Lower lobe of right lung (tissue), 2 donors: ENCODE data around the gene SPZ1. TPM values are rescaled to one million over a fixed set of nuclear protein-coding genes. Genes with fewer than 3 reads are reported as not detected.
"Not testable (repeated sequence)": the region's sequence is repeated elsewhere in the genome, so short reads cannot be mapped to it uniquely, and the experiment has no call there.

Experiments
- ATAC-seq, 2 donors: fragments of 200-7000 bp; cut with Tn5 transposase; one replicate each; pipeline ENCODE4 v1.9.1; 2020 to 2022; ENCODE audit warnings: mild to moderate bottlenecking in 2 of 2, moderate library complexity in 2 of 2
- DNase-seq: peaks from one replicate; pipeline ENCODE4 v3.0.0-alpha.2; 2020
- H3K27ac ChIP-seq: fragments of 200-600 bp; one replicate; pipeline ENCODE4 v1.8.0; 2022
- H3K27me3 ChIP-seq: fragments of 200-600 bp; one replicate; pipeline ENCODE4 v1.8.0; 2022; ENCODE audit warnings: low read depth
- H3K36me3 ChIP-seq: fragments of 200-600 bp; one replicate; pipeline ENCODE4 v1.8.0; 2022; ENCODE audit warnings: mild to moderate bottlenecking
- H3K4me1 ChIP-seq: fragments of 200-600 bp; one replicate; pipeline ENCODE4 v1.8.0; 2022
- H3K4me3 ChIP-seq: fragments of 200-600 bp; one replicate; pipeline ENCODE4 v1.8.0; 2022; ENCODE audit warnings: mild to moderate bottlenecking
- H3K9me3 ChIP-seq: fragments of 200-600 bp; one replicate; pipeline ENCODE4 v1.8.0; 2022
- CTCF ChIP-seq: fragments of 200-600 bp; IDR thresholded peaks from one replicate; pipeline ENCODE4 v1.8.0; 2022; ENCODE audit warnings: antibody characterized with exemption, mild to moderate bottlenecking
- intact Hi-C: fragments of 100-400 bp; cut with DNase I; formaldehyde crosslinking; loops from one replicate; pipeline ENCODE4 v1.11.0; 2022
- total RNA-seq: library from RNA; stranded (reverse); fragmentation: NEBNext Ultra II Directional; extraction: Animal tissue kit (Norgen Biotek cat#: 25700); gene quantifications from one replicate; pipeline ENCODE4 v1.2.1, GENCODE V29; 2021
- donor health status: DM: no; HTN: yes; CAD: no; lungs with severe emphysema.

Gene SPZ1
- total RNA-seq, 1 donor from 2014 or later: not detected

DNA sequence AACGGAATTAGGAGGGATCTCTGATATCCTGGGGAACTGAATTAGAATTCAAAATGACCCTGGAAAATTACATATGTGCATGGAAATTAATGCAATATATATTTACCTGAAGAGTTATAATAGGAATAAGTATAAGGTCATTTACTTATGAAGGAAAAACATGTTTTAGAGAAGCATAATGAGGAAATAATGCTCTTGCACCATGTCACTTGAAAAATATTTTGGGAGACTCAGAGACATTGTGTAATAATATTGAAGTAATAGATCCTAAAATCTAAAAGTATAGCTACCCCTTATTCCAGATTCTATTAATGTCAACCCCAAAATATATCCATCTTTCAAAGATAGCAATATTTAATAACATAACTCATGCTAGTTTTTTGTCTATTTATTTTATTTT is 28.4 kb downstream of the SPZ1 start:
- Histone ChIP-seq H3K36me3 (no peaks in the 10 kb centered on the region), H3K27me3 (no peaks in the 10 kb centered on the region)
- intact Hi-C loops: no loop called here

GRCh38 chr5:80351019-80351418 is 31.2 kb downstream of the SPZ1 start:
- H3K27ac ChIP-seq, H3K36me3 ChIP-seq, H3K27me3 ChIP-seq, H3K9me3 ChIP-seq, ATAC-seq, H3K4me3 ChIP-seq, intact Hi-C loops, H3K4me1 ChIP-seq, DNase-seq: not testable (repeated sequence)

More for the DNA sequence above, 28.4 kb downstream of the SPZ1 start:
- DNase-seq: no peak
- H3K4me1 ChIP-seq: no peaks in the 10 kb centered on the region
- ATAC-seq: no peak
- H3K27ac ChIP-seq: no peak overlapping the region
- no peak for TF ChIP-seq CTCF
- H3K4me3 ChIP-seq: no peak overlapping the region
- no peaks in the 10 kb centered on the region for H3K9me3 ChIP-seq

GRCh38 chr5:80355686-80356085 is 35.9 kb downstream of the SPZ1 start:
- Histone ChIP-seq H3K4me1 (no peaks in the 10 kb centered on the region), H3K27me3 (no peaks in the 10 kb centered on the region), H3K36me3 (no peaks in the 10 kb centered on the region), H3K9me3 (no peaks in the 10 kb centered on the region), H3K4me3 (no peak overlapping the region), H3K27ac (no peak overlapping the region)
- no peak for DNase-seq
- TF ChIP-seq CTCF: no peak
- ATAC-seq: no peak
- intact Hi-C loops: no loop called here

GRCh38 chr5:80357671-80358070 is 37.9 kb downstream of the SPZ1 start:
- ATAC-seq: no peak
- no peak overlapping the region for H3K27ac ChIP-seq
- intact Hi-C loops: no loop called here
- H3K4me1 ChIP-seq: no peaks in the 10 kb centered on the region
- no peak for TF ChIP-seq CTCF
- no peak overlapping the region for H3K4me3 ChIP-seq
- no peaks in the 10 kb centered on the region for H3K9me3 ChIP-seq
- H3K36me3 ChIP-seq: no peaks in the 10 kb centered on the region
- no peaks in the 10 kb centered on the region for H3K27me3 ChIP-seq
- no peak for DNase-seq

DNA sequence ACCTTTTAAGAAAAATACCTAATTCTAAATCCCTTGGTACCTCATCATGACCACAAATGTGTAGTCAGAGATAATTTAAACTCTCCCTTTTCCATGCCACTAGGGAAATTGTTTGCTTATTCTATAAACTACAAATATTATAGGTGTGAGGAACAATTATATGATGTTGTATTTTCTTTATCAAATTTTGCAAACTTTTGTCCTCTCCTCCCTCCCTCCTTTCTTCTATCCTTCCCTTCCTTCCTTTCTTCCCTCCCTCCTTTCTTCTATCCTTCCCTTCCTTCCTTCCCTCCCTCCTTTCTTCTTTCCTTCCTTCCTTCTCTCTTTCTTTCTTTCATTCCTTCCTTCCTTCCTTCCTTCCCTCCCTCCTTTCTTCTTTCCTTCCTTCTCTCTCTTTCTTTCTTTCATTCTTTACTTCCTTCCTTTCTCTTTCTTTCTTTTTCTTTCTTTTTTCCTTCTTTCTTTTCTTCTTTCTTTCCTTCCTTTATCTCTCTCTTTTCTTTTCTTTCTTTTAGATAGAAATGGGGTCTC is 41.2 kb downstream of the SPZ1 start:
- Histone ChIP-seq H3K9me3 (no peaks in the 10 kb centered on the region), H3K36me3 (no peaks in the 10 kb centered on the region), H3K4me1 (no peaks in the 10 kb centered on the region), H3K27me3 (no peaks in the 10 kb centered on the region), H3K4me3 (no peak overlapping the region), H3K27ac (no peak overlapping the region)
- ATAC-seq (no peak), DNase-seq (no peak)
- no peak for TF ChIP-seq CTCF
- intact Hi-C loops: no loop called here

DNA sequence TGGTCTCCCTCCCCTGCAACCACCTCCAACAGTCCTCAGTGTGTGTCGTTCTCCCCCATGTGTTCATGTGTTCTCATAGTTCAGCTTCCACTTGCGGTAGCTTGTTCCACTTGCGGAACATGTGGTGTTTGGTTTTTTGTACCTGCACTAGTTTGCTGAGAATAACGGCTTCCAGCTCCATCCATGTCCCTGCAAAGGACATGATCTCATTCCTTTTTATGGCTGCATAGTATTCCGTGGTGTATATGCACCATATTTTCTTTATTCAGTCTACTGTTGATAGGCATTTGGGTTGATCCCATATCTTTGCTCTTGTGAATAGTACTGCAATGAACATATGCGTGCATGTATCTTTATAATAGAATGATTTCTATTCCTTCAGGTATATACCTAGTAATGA is 45.1 kb downstream of the SPZ1 start:
- intact Hi-C loops: no loop called here
- Histone ChIP-seq H3K27me3 (no peaks in the 10 kb centered on the region), H3K27ac (no peak overlapping the region), H3K4me3 (no peak overlapping the region), H3K4me1 (no peaks in the 10 kb centered on the region), H3K36me3 (no peaks in the 10 kb centered on the region), H3K9me3 (no peaks in the 10 kb centered on the region)
- TF ChIP-seq CTCF: no peak
- ATAC-seq (no peak), DNase-seq (no peak)
